ENCODE measurements around the gene NKX3-2. TPM values are rescaled to one million over a fixed set of nuclear protein-coding genes. Genes with fewer than 3 reads are reported as not detected.

The NKX3-2 gene
- total and polyA plus RNA-seq, 2 of the 4 experiments (the other 2 are of a cell fraction): 0.05 TPM; not detected in 1

DNA sequence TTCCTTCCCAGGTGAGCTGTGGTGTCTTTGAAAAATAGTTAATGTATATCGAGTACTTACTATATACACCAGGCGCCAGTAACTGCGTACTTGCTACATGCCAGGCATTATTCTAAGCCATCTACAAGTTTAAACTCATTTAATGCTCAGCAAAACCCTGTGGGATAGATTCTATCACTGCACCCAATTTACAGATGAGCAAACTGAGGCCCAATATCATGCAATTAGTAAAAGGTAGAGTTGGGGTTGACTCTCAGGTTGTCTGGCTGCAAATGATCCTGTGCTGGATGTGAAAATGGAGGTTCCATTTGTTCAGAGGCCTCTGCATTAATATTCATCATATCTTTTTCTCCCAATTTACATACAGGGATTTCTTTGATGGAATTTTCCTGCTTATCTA is 17.6 kb downstream of the NKX3-2 start:
- Histone ChIP-seq H3K27me3 (ENCODE audit: control insufficient read depth, insufficient read depth, low read length) (peaks cover 97% of the 10 kb centered on the region), H3K27ac (ENCODE audit: insufficient read depth, low read length) (no peak overlapping the region), H2AK5ac (ENCODE audit: low read depth, low read length) (no peak overlapping the region), H3K14ac (replicated peaks; ENCODE audit: low read depth, low read length) (no peak overlapping the region), H3K36me3 (ENCODE audit: control insufficient read depth, insufficient read depth, low read length) (no peaks in the 10 kb centered on the region), H3K4me2 (ENCODE audit: low read depth, low read length) (no peak overlapping the region), H3K4me3 (ENCODE audit: insufficient read depth, low read depth, low read length) (no peak overlapping the region), H3K23ac (ENCODE audit: low read depth, low read length) (no peak overlapping the region), H3K4me1 (ENCODE audit: control insufficient read depth, insufficient read depth, low read length) (no peaks in the 10 kb centered on the region), H2BK20ac (ENCODE audit: low read depth, low read length) (no peak overlapping the region), H3K9me3 (ENCODE audit: control insufficient read depth, insufficient read depth, low read length) (peaks cover 21% of the 10 kb centered on the region), H4K5ac (ENCODE audit: low read depth, low read length) (no peak overlapping the region), H3K18ac (ENCODE audit: low read depth, low read length) (no peak overlapping the region), H4K8ac (ENCODE audit: low read depth in 2 of 2, low read length in 2 of 2) (no peak overlapping the region), H2BK5ac (ENCODE audit: low read depth, low read length, poor library complexity, severe bottlenecking) (no peak overlapping the region), H3K9me1 (ENCODE audit: insufficient read depth, low read length) (no peaks in the 10 kb centered on the region), H3K56ac (ENCODE audit: extremely low read depth, insufficient read depth, low read length) (no peak overlapping the region), H3K4ac (ENCODE audit: low read depth, low read length) (no peak overlapping the region), H4K20me1 (ENCODE audit: insufficient read depth, low read length) (no peaks in the 10 kb centered on the region; the same call in 1 of the 2 replicates), H3K79me1 (ENCODE audit: low read depth in 1 of 2, low read length in 2 of 2) (no peaks in the 10 kb centered on the region), H4K91ac (ENCODE audit: insufficient read depth, low read depth, low read length) (no peak overlapping the region), H2AK9ac (replicated peaks; ENCODE audit: low read depth, low read length, poor library complexity) (no peak overlapping the region), H2BK120ac (ENCODE audit: low read depth, low read length) (no peak overlapping the region), H3K9ac (ENCODE audit: low read depth, low read length) (no peak overlapping the region), H2BK15ac (ENCODE audit: low read depth, low read length) (no peak overlapping the region), H2AFZ (replicated peaks; ENCODE audit: low read length, poor library complexity) (no peak overlapping the region)
- no TSS peak for BruUV-seq (replicated peaks)
- ChIA-PET CTCF (interaction anchor here (0.8 kb wide), 1 partner anchor 13 kb away, joined by 5 read pairs; no protein-coding TSS in a partner anchor), POLR2A (ENCODE audit: unreplicated experiment) (no interaction called here)
- dilution Hi-C loops (cut with HindIII; ENCODE audit: low sequenced_read_pairs, unreplicated experiment) (no loop called here), in situ Hi-C loops (cut with MboI; ENCODE audit: low sequenced_read_pairs) (no loop called here), intact Hi-C loops (cut with micrococcal nuclease) (no loop called here)
- whole genome bisulfite sequencing, 2 experiments (ENCODE audit: extremely low coverage in 2 of 2, insufficient read length in 1 of 2): no CpG with 5 or more reads among the region's 3 CpGs
- DNase-seq: no peak
- TF ChIP-seq BHLHE40 (IDR thresholded peaks at IDR 0.05; ENCODE audit: low read depth, low read length) (no peak), RAD21 (IDR thresholded peaks at IDR 0.05; ENCODE audit: low read length) (no peak), SMC3 (IDR thresholded peaks at IDR 0.05; ENCODE audit: low read depth, low read length) (no peak), MAZ (IDR thresholded peaks at IDR 0.05; ENCODE audit: borderline replicate concordance, low read depth, low read length) (no peak), CHD1 (IDR thresholded peaks at IDR 0.05; ENCODE audit: low read depth, low read length) (no peak), RCOR1 (IDR thresholded peaks at IDR 0.05; ENCODE audit: insufficient replicate concordance, low read length) (no peak), FOS (IDR thresholded peaks at IDR 0.05; ENCODE audit: low read depth, low read length) (no peak)
- ATAC-seq (ENCODE audit: low read depth): no peak
